OCI-LY3 (cell line): ENCODE data around the gene AHRR.

Source experiments
- CTCF ChIP-seq: fragments of 200-600, 300-600 bp; sonication (generic); IDR thresholded peaks from 2 replicates; pipeline ENCODE4 v1.5.1; 2014; ENCODE audit warnings: antibody characterized with exemption, low read length, low read depth
- EZH2phosphoT487 ChIP-seq: fragments of 200-600 bp; shearing (Covaris generic); IDR thresholded peaks from 2 replicates; pipeline ENCODE4 v1.6.1; 2018; ENCODE audit warnings: antibody characterized with exemption, mixed run types, low read depth

- TF ChIP-seq CTCF = no peak
- no peak for TF ChIP-seq EZH2phosphoT487
These were observed 135.9 kb downstream of the AHRR start for GRCh38 chr5:457195-457961.
